Transverse colon (tissue), 4 donors: ENCODE results near the gene NFYA.

Experiments used
- CTCF ChIP-seq, 5 experiments: fragments of 200-600 bp in 3 of 5; fragments of 450-650 bp in 2 of 5; sonication (generic) in 3 of 5; IDR thresholded peaks; 1 replicate in 2 of 5; 2 replicates in 3 of 5; pipeline ENCODE4 v1.5.1; 2016 to 2017; ENCODE audit warnings: antibody characterized with exemption in 5 of 5, inconsistent platforms in 3 of 5, mild to moderate bottlenecking in 2 of 5, moderate library complexity in 1 of 5
- EP300 ChIP-seq: sonication (generic); formaldehyde crosslinking; IDR thresholded peaks from one replicate; pipeline ENCODE4 v1.6.1; 2017; ENCODE audit warnings: antibody characterized with exemption, low read depth
- POLR2A ChIP-seq: fragments of 450-650 bp; IDR thresholded peaks from one replicate; pipeline ENCODE4 v1.6.1; 2016; ENCODE audit warnings: antibody characterized with exemption, mild to moderate bottlenecking, moderate library complexity
- POLR2AphosphoS5 ChIP-seq, 3 donors: sonication (generic); formaldehyde crosslinking; IDR thresholded peaks; one replicate each; pipeline ENCODE4 v1.6.1; 2016; ENCODE audit warnings: antibody characterized with exemption in 3 of 3

- TF ChIP-seq CTCF (IDR thresholded peaks at IDR 0.05) = no peak
- no peak for TF ChIP-seq POLR2AphosphoS5 (IDR thresholded peaks at IDR 0.05)
- no peak for TF ChIP-seq EP300
- no peak for TF ChIP-seq POLR2A
Measured at GRCh38 chr6:41042226-41043055, 30.3 kb upstream of the NFYA start, which contains the start of gene TSPO2.
